ENCODE measurements around the gene HERC4. TPM values are rescaled to one million over a fixed set of nuclear protein-coding genes. Genes with fewer than 3 reads are reported as not detected.

The HERC4 gene
- total RNA-seq, 1 donor from 2014 or later: 74.2 TPM

- no peak overlapping the region for H3K27ac ChIP-seq
- DNase-seq (ENCODE audit: low spot score): no peak
- no peaks in the 10 kb centered on the region for H3F3A ChIP-seq (ENCODE audit: low read depth)
- H3K36me3 Mint-ChIP-seq: no peaks in the 10 kb centered on the region
- H3K4me3 ChIP-seq: no peak overlapping the region
- no peak overlapping the region for H3K9ac ChIP-seq
- no peak overlapping the region for H2AFZ ChIP-seq (replicated peaks)
- no peaks in the 10 kb centered on the region for H3K36me3 ChIP-seq
- H3K4me1 Mint-ChIP-seq: peaks cover 7% of the 10 kb centered on the region
- H3K4me2 ChIP-seq: no peak overlapping the region
- peaks cover 14% of the 10 kb centered on the region for H3K4me1 ChIP-seq
- H3K27me3 Mint-ChIP-seq (ENCODE audit: insufficient read depth, low read depth): peaks cover 3% of the 10 kb centered on the region
- no peak overlapping the region for H3K27ac Mint-ChIP-seq
- no peaks in the 10 kb centered on the region for H3K9me3 ChIP-seq (ENCODE audit: low read depth)
- H3K4me3 Mint-ChIP-seq: no peak overlapping the region
- TF ChIP-seq EZH2phosphoT487 (IDR thresholded peaks at IDR 0.05): no peak
- TF ChIP-seq EZH2 (IDR thresholded peaks at IDR 0.05): no peak
- no peak for TF ChIP-seq CTCF (IDR thresholded peaks at IDR 0.05)
- no peaks in the 10 kb centered on the region for H3K79me2 ChIP-seq (ENCODE audit: low read depth)
- no peaks in the 10 kb centered on the region for H4K20me1 ChIP-seq (ENCODE audit: low read depth)
- H3K9me3 Mint-ChIP-seq: no peaks in the 10 kb centered on the region
- H3K27me3 ChIP-seq: no peaks in the 10 kb centered on the region
Observed at GRCh38 chr10:68090586-68090985, 15.5 kb upstream of the HERC4 start.

- no peaks in the 10 kb centered on the region for H3K36me3 ChIP-seq
- no peak overlapping the region for H3K4me2 ChIP-seq
- no peak overlapping the region for H3K27ac Mint-ChIP-seq
- DNase-seq (ENCODE audit: low spot score): no peak
- peaks cover 2% of the 10 kb centered on the region for H3K27me3 Mint-ChIP-seq (ENCODE audit: insufficient read depth, low read depth)
- no peaks in the 10 kb centered on the region for H3K9me3 ChIP-seq (ENCODE audit: low read depth)
- H3K36me3 Mint-ChIP-seq: no peaks in the 10 kb centered on the region
- H3K4me1 Mint-ChIP-seq: peaks cover 7% of the 10 kb centered on the region
- no peak overlapping the region for H3K4me3 ChIP-seq
- peak overlapping the region; percentile 88 for H2AFZ ChIP-seq (replicated peaks)
- H3K4me1 ChIP-seq: peaks cover 14% of the 10 kb centered on the region
- no peaks in the 10 kb centered on the region for H4K20me1 ChIP-seq (ENCODE audit: low read depth)
- no peak overlapping the region for H3K27ac ChIP-seq
- no peaks in the 10 kb centered on the region for H3K79me2 ChIP-seq (ENCODE audit: low read depth)
- no peaks in the 10 kb centered on the region for H3K9me3 Mint-ChIP-seq
- no peak overlapping the region for H3K9ac ChIP-seq
- H3K4me3 Mint-ChIP-seq: no peak overlapping the region
- peaks cover 3% of the 10 kb centered on the region for H3F3A ChIP-seq (ENCODE audit: low read depth)
- TF ChIP-seq EZH2 (IDR thresholded peaks at IDR 0.05): no peak
- TF ChIP-seq EZH2phosphoT487 (IDR thresholded peaks at IDR 0.05): no peak
- no peaks in the 10 kb centered on the region for H3K27me3 ChIP-seq
Observed at GRCh38 chr10:68088740-68089139, 13.7 kb upstream of the HERC4 start.

- no peak overlapping the region for H3K27ac Mint-ChIP-seq
- H3K27me3 ChIP-seq: no peaks in the 10 kb centered on the region
- TF ChIP-seq CTCF (IDR thresholded peaks at IDR 0.05) (no peak), EZH2phosphoT487 (IDR thresholded peaks at IDR 0.05) (no peak), EZH2 (IDR thresholded peaks at IDR 0.05) (no peak)
- no peaks in the 10 kb centered on the region for H3K36me3 ChIP-seq
- H3F3A ChIP-seq (ENCODE audit: low read depth): peaks cover 3% of the 10 kb centered on the region
- peak overlapping the region; percentile 67 for H2AFZ ChIP-seq (replicated peaks)
- H3K79me2 ChIP-seq (ENCODE audit: low read depth): no peaks in the 10 kb centered on the region
- H3K9me3 Mint-ChIP-seq: no peaks in the 10 kb centered on the region
- no peaks in the 10 kb centered on the region for H3K36me3 Mint-ChIP-seq
- H3K27me3 Mint-ChIP-seq (ENCODE audit: insufficient read depth, low read depth): no peaks in the 10 kb centered on the region
- no peak for DNase-seq (ENCODE audit: low spot score)
- no peak overlapping the region for H3K4me3 Mint-ChIP-seq
- no peaks in the 10 kb centered on the region for H4K20me1 ChIP-seq (ENCODE audit: low read depth)
- H3K4me1 ChIP-seq: peaks cover 14% of the 10 kb centered on the region
- H3K4me1 Mint-ChIP-seq: peaks cover 7% of the 10 kb centered on the region
- no peak overlapping the region for H3K4me2 ChIP-seq
- H3K4me3 ChIP-seq: no peak overlapping the region
- no peak overlapping the region for H3K27ac ChIP-seq
- H3K9me3 ChIP-seq (ENCODE audit: low read depth): no peaks in the 10 kb centered on the region
- no peak overlapping the region for H3K9ac ChIP-seq
Observed at GRCh38 chr10:68087685-68088401, 12.8 kb upstream of the HERC4 start.

Measured in neural progenitor cell (in vitro differentiated cells).